HepG2 (cell line): Measurements from ENCODE around the gene SLC4A2. TPM values are rescaled to one million over a fixed set of nuclear protein-coding genes. Genes with fewer than 3 reads are reported as not detected.

ENCODE experiments used
- ATAC-seq: fragments of 200-7000 bp; cut with Tn5 transposase; 3 replicates; pipeline ENCODE4 v1.9.1; 2020; ENCODE audit warnings: mild to moderate bottlenecking, moderate library complexity
- BruUV-seq: library from RNA; stranded (reverse); fragments of 400-500 nt; replicated peaks from 2 replicates; lab custom pipeline; 2021; lab: Mats Ljungman, UMichigan
- CTCF ChIA-PET: fragments of 300-600 bp; formaldehyde crosslinking; extraction: SDS; loops from one replicate; lab custom pipeline; 2021; ENCODE audit warnings: low total read pairs, inconsistent platforms, low intra/inter-chr PET ratio; lab: Yijun Ruan, JAX
- POLR2A ChIA-PET: fragments of 350-600 bp; sonication (Branson Sonifier 250); formaldehyde crosslinking; loops from one replicate; lab custom pipeline; 2020; ENCODE audit warnings: antibody characterized with exemption, inconsistent platforms; lab: Yijun Ruan, JAX
- DNase-seq: peaks from one replicate; pipeline ENCODE4 v3.0.0-alpha.2; 2015; ENCODE audit warnings: low spot score
- FAIRE-seq: peaks from 3 replicates; lab custom pipeline; 2011; peaks lifted over from hg19 to GRCh38; lab: Jason Lieb, UNC
- H2AFZ ChIP-seq: one replicate; pipeline ENCODE4 v1.6.1; 2011; ENCODE audit warnings: low read length, inconsistent platforms
- H3K27ac ChIP-seq: fragments of 300-600 bp; 3 replicates; pipeline ENCODE4 v1.8.0; 2011; ENCODE audit warnings: mixed run types, mild to moderate bottlenecking, mixed read lengths, low read length, inconsistent platforms; ENCODE audit not compliant: insufficient read depth; ENCODE audit errors: extremely low read length
- H3K27me3 ChIP-seq, 2 experiments: fragments of 200-600 bp in 1 of 2; 2 replicates in 1 of 2; 3 replicates in 1 of 2; pipeline versions ENCODE4 v1.6.0 to v1.8.0; 2011; ENCODE audit warnings: low read length in 2 of 2, mild to moderate bottlenecking in 2 of 2, moderate library complexity in 2 of 2, inconsistent platforms in 1 of 2; ENCODE audit not compliant: insufficient read depth in 2 of 2, control insufficient read depth in 1 of 2
- H3K36me3 ChIP-seq, 2 experiments: fragments of 200-600 bp in 1 of 2; replicated peaks in 1 of 2; 2 replicates in 1 of 2; 3 replicates in 1 of 2; pipeline versions ENCODE4 v1.5.1 to v1.8.0; 2011; ENCODE audit warnings: low read length in 2 of 2, inconsistent platforms in 1 of 2; ENCODE audit not compliant: insufficient read depth in 2 of 2, control insufficient read depth in 1 of 2
- H3K4me1 ChIP-seq: 2 replicates; pipeline ENCODE4 v1.5.1; 2012; ENCODE audit warnings: low read length, inconsistent platforms; ENCODE audit not compliant: insufficient read depth
- H3K4me2 ChIP-seq: 2 replicates; pipeline ENCODE4 v1.6.0; 2011; ENCODE audit warnings: low read depth, low read length, inconsistent platforms
- H3K4me3 ChIP-seq, 3 experiments: fragments of 200-600 bp in 1 of 3; sonication (generic), shearing (Covaris generic) in 1 of 3; replicated peaks in 1 of 3; 2 replicates each; pipeline ENCODE4 v1.5.1; 2011 to 2016; ENCODE audit warnings: low read length in 3 of 3, inconsistent platforms in 2 of 3, low read depth in 2 of 3, mild to moderate bottlenecking in 2 of 3, control low read depth in 1 of 3, mixed read lengths in 1 of 3; ENCODE audit not compliant: insufficient read depth in 1 of 3
- H3K79me2 ChIP-seq: one replicate; pipeline ENCODE4 v1.6.1; 2011; ENCODE audit warnings: low read length, inconsistent platforms; ENCODE audit not compliant: insufficient read depth
- H3K9ac ChIP-seq: 2 replicates; pipeline ENCODE4 v1.6.0; 2011; ENCODE audit warnings: mild to moderate bottlenecking, low read depth, low read length, inconsistent platforms; ENCODE audit not compliant: insufficient read depth
- H3K9me3 ChIP-seq: 2 replicates; pipeline ENCODE4 v1.5.1; 2012; ENCODE audit warnings: mild to moderate bottlenecking, low read length
- H4K20me1 ChIP-seq: 2 replicates; pipeline ENCODE4 v1.6.0; 2011; ENCODE audit warnings: inconsistent platforms, mild to moderate bottlenecking, low read length, moderate library complexity; ENCODE audit not compliant: insufficient read depth
- AGO1 ChIP-seq: fragments of 200-400 bp; formaldehyde crosslinking; IDR thresholded peaks from 2 replicates; pipeline ENCODE4 v1.6.1; 2017; ENCODE audit warnings: mild to moderate bottlenecking, low read depth, low read length, moderate library complexity; ENCODE audit not compliant: poor library complexity, severe bottlenecking
- CREBL2 ChIP-seq: sonication (generic); formaldehyde crosslinking; IDR thresholded peaks from 2 replicates; pipeline ENCODE4 v1.8.1; 2023; ENCODE audit warnings: missing genetic modification reagents, mild to moderate bottlenecking, borderline replicate concordance
- GTF2F1 ChIP-seq: fragments of 150-350 bp; IDR thresholded peaks from 2 replicates; pipeline ENCODE4 v1.6.1; 2014; ENCODE audit warnings: low read length
- RNF2 ChIP-seq: fragments of 450-650 bp; conservative IDR thresholded peaks from 2 replicates; pipeline ENCODE4 v1.6.1; 2016; ENCODE audit warnings: low read depth
- SRSF1 ChIP-seq: fragments of 200-400 bp; formaldehyde crosslinking; optimal IDR thresholded peaks from 2 replicates; pipeline ENCODE3; 2017; ENCODE audit warnings: mild to moderate bottlenecking, low read depth, low read length, moderate library complexity
- ZBTB38 ChIP-seq: sonication (generic); formaldehyde crosslinking; IDR thresholded peaks from 2 replicates; pipeline ENCODE4 v1.5.1; 2020; ENCODE audit warnings: mild to moderate bottlenecking, missing genetic modification reagents
- ZIK1 ChIP-seq: sonication (generic); formaldehyde crosslinking; IDR thresholded peaks from 2 replicates; pipeline ENCODE4 v1.5.0; 2020; ENCODE audit warnings: mild to moderate bottlenecking, low read depth, missing genetic modification reagents, borderline replicate concordance
- ZNF225 ChIP-seq: sonication (generic); formaldehyde crosslinking; IDR thresholded peaks from 2 replicates; pipeline ENCODE4 v1.4.0; 2020; ENCODE audit warnings: mild to moderate bottlenecking, missing genetic modification reagents
- ZNF251 ChIP-seq: sonication (generic); formaldehyde crosslinking; IDR thresholded peaks from 2 replicates; pipeline ENCODE4 v1.9.0; 2021; ENCODE audit warnings: mild to moderate bottlenecking, missing genetic modification reagents
- ZNF274 ChIP-seq: sonication (generic); formaldehyde crosslinking; IDR thresholded peaks from 2 replicates; pipeline ENCODE4 v1.5.1; 2020; ENCODE audit warnings: mild to moderate bottlenecking, missing genetic modification reagents
- ZNF720 ChIP-seq: sonication (generic); formaldehyde crosslinking; IDR thresholded peaks from 2 replicates; pipeline ENCODE4 v1.4.0; 2020; ENCODE audit warnings: missing genetic modification reagents
- ZNF768 ChIP-seq: sonication (generic); formaldehyde crosslinking; IDR thresholded peaks from 2 replicates; pipeline ENCODE4 v1.4.0; 2020; ENCODE audit warnings: missing genetic modification reagents
- ZNF788 ChIP-seq: sonication (generic); formaldehyde crosslinking; IDR thresholded peaks from 2 replicates; pipeline ENCODE4 v1.5.0; 2020; ENCODE audit warnings: mild to moderate bottlenecking, missing genetic modification reagents, borderline replicate concordance
- WGBS: methylation state at CpG from one replicate; pipeline ENCODE4 v1.1.6; 2017; ENCODE audit warnings: low lambda C conversion rate; 5-methylcytosine and 5-hydroxymethylcytosine counted together
- in situ Hi-C: cut with HindIII; loops from 2 replicates; pipeline ENCODE4 v1.10.0; 2017; ENCODE audit warnings: low pct_unique_long_range_greater_than_20kb; ENCODE audit not compliant: extremely low pct_ligation_motif_present
- intact Hi-C: fragments of 100-400 bp; cut with micrococcal nuclease; formaldehyde crosslinking; loops from one replicate; pipeline ENCODE4 v1.10.0; 2022; ENCODE audit not compliant: unreplicated experiment
- polyA plus RNA-seq, 8 experiments: library from polyadenylated mRNA; depleted of rRNA in 3 of 8; stranded (reverse) in 7 of 8; unstranded in 1 of 8; fragments of >200 nt; fragmentation: Illumina TruSeq in 4 of 8; extraction: Trizol in 4 of 8; gene quantifications; 2 replicates each; pipeline versions ENCODE4 v1.2.1 to v1.2.3, GENCODE V29; 2011 to 2016; ENCODE audit warnings: low read depth in 4 of 8, missing spikeins in 1 of 8, mixed read lengths in 1 of 8; ENCODE audit not compliant: insufficient read depth in 1 of 8
- total RNA-seq, 5 experiments: library from RNA; depleted of rRNA; stranded (reverse); fragments of >200 nt; fragmentation: Illumina TruSeq; extraction: Trizol; gene quantifications; 2 replicates each; pipeline ENCODE4 v1.2.3, GENCODE V29; 2016; ENCODE audit warnings: low read depth in 1 of 5
- TF ChIP-seq, protein P1 (sequence below): sonication (generic); formaldehyde crosslinking; IDR thresholded peaks from 2 replicates; pipeline ENCODE4 v1.4.0; 2020; ENCODE audit warnings: missing genetic modification reagents, borderline replicate concordance
- TF ChIP-seq, protein P2 (sequence below): IDR thresholded peaks from 2 replicates; pipeline ENCODE4 v1.6.1; 2012; ENCODE audit warnings: low read length, improper control_type of control experiment

Gene SLC4A2
- total and polyA plus RNA-seq, 2 of the 13 experiments (the other 11 are each of a cell fraction or from before 2014, with no cell fraction given) = 51.9 to 73.4 TPM

DNA sequence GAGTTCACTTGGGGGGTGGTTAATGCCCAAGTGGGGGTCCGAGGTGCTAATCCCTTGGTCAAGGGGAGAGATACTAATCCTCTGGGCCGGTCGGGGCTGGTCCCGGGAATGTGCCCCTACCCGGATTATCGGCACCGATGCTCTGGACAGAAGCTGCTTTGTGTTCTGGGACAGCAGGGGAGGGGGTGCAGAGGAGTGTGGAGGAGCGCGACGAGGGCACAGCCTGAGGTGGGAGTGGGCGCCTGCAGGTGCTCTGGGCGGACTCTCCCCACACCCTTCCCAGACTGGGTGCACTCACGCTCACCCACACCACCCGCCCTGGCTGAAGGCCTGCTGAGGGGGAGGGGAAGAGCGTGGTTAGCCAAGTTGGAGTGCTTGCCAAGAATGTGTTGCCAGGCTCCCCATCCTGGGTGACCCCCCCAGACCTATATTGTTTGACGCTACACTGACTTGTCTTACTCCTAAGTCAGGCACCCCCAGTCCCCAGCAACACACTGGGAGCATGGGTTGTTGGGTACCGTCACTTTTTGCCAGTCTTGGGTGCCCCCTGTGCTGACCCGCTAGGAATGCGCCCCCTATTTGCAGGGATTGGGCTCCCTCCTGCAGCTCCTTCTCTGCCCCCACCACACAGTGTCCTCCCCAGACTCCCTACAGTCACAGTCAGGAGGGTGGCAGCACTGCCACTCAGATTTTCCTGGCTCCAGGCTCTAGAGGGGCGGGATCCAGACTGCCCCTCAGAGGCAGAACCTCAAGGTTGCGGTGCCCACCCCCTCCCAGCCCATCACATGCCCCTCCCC lies 1.2 kb downstream of the SLC4A2 start (continued):
- TF ChIP-seq, protein P1, sequence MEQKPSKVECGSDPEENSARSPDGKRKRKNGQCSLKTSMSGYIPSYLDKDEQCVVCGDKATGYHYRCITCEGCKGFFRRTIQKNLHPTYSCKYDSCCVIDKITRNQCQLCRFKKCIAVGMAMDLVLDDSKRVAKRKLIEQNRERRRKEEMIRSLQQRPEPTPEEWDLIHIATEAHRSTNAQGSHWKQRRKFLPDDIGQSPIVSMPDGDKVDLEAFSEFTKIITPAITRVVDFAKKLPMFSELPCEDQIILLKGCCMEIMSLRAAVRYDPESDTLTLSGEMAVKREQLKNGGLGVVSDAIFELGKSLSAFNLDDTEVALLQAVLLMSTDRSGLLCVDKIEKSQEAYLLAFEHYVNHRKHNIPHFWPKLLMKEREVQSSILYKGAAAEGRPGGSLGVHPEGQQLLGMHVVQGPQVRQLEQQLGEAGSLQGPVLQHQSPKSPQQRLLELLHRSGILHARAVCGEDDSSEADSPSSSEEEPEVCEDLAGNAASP (CRISPR knock-in tag) = no peak

DNA sequence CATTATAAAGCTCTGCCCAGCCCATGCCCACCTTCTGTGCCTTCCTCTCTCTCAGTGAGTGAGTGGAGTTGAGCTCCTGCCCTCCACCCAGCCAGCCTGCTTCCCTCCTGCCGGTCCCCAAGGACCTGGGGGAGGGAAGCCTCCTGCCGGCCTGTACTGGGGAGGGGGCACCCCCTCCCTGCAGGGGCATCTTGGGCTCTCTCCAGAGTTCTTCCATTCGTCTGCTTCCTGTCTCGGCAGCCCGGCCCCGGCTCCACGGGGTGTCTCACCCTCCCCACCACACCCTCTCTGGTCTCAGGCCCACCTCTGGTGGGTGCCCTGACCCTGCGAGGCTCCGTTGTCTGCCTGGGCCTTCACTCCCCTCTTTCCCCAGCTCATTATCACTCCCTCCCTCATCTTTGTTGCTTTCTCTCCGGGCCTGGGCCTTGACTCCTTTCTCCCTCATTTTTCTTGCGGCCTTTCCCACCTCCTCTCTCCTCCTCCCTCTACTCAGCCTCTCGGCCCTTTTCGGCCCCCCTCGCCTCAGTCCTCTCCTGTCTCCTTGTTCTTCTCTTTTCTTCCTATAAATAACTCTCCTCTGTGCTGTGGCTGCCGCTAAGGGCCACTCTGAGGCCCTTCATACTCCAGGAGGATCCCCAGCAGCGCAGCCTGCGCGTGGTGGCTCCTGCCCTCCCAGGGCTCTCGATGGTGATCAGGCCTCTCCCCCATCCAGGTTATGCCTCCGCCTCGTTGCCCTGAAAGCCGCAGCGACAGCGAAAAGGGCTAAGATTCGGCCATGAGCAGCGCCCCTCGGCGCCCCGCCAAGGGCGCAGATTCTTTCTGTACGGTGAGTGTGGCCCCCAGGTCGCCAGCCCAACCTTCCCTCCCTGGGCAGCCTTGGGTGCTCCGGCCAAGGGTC lies 2.1 kb downstream of the SLC4A2 start:
- peaks cover 54% of the 10 kb centered on the region for H3K4me1 ChIP-seq
- peaks cover 3 to 22% of the 10 kb centered on the region in 2 experiments; a peak in 4 of 5 replicates for H3K36me3 ChIP-seq
- 54% methylated on average over 31 of the region's 33 CpGs for WGBS
- H3K4me2 ChIP-seq = peak overlapping the region; percentile 98
- no TSS peak for BruUV-seq
- H3K27ac ChIP-seq = peak overlapping the region; percentile 86
- no peaks in the 10 kb centered on the region for H3K9me3 ChIP-seq
- in situ Hi-C loops = no loop called here
- no peak overlapping the region for H2AFZ ChIP-seq
- H3K79me2 ChIP-seq = peaks cover 16% of the 10 kb centered on the region
- intact Hi-C loops = loop anchor here (1.0 kb wide), 1 partner anchor 19 kb away; the partner anchor contains the start of gene FASTK
- TF ChIP-seq ZBTB38 (CRISPR knock-in tag) = 0 out of 2 replicates have a peak, but pooled peaks have one; percentile 7
- TF ChIP-seq GTF2F1 = no peak
- peak; percentile 13 for TF ChIP-seq SRSF1
- 0 out of 2 replicates have a peak, but pooled peaks have one; percentile 4 for TF ChIP-seq ZNF788 (CRISPR knock-in tag)
- TF ChIP-seq, protein P2, sequence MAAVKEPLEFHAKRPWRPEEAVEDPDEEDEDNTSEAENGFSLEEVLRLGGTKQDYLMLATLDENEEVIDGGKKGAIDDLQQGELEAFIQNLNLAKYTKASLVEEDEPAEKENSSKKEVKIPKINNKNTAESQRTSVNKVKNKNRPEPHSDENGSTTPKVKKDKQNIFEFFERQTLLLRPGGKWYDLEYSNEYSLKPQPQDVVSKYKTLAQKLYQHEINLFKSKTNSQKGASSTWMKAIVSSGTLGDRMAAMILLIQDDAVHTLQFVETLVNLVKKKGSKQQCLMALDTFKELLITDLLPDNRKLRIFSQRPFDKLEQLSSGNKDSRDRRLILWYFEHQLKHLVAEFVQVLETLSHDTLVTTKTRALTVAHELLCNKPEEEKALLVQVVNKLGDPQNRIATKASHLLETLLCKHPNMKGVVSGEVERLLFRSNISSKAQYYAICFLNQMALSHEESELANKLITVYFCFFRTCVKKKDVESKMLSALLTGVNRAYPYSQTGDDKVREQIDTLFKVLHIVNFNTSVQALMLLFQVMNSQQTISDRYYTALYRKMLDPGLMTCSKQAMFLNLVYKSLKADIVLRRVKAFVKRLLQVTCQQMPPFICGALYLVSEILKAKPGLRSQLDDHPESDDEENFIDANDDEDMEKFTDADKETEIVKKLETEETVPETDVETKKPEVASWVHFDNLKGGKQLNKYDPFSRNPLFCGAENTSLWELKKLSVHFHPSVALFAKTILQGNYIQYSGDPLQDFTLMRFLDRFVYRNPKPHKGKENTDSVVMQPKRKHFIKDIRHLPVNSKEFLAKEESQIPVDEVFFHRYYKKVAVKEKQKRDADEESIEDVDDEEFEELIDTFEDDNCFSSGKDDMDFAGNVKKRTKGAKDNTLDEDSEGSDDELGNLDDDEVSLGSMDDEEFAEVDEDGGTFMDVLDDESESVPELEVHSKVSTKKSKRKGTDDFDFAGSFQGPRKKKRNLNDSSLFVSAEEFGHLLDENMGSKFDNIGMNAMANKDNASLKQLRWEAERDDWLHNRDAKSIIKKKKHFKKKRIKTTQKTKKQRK = no peak
- 0 out of 2 replicates have a peak, but pooled peaks have one; percentile 15 for TF ChIP-seq ZNF274 (CRISPR knock-in tag)
- 0 out of 2 replicates have a peak, but pooled peaks have one; percentile 22 for TF ChIP-seq CREBL2
- no peak for TF ChIP-seq ZNF251 (CRISPR knock-in tag)
- no peak for TF ChIP-seq RNF2
- TF ChIP-seq ZNF225 = 0 out of 2 replicates have a peak, but pooled peaks have one; percentile 25
- TF ChIP-seq ZIK1 (CRISPR knock-in tag) = no peak
- TF ChIP-seq ZNF720 = no peak
- peak; percentile 0 for TF ChIP-seq AGO1
- TF ChIP-seq ZNF768 (CRISPR knock-in tag) = peak; percentile 72; the same call in 1 of the 2 replicates
- TF ChIP-seq, all 625 proteins: peak for 8
- peak overlapping the region; percentile 69 to 92 (median 90) for H3K4me3 ChIP-seq
- ChIA-PET POLR2A (interaction anchor here (0.7 to 4.4 kb wide), 15 partner anchors 11 to 166 kb away, joined by 3 to 144 read pairs (median 8); partner anchors contain the start of genes ABCB8, ABCF2, AGAP3 and FASTK), CTCF (no interaction called here)
- no peaks in the 10 kb centered on the region; a peak in 1 of 5 replicates for H3K27me3 ChIP-seq
- FAIRE-seq (no peak), DNase-seq (no peak), ATAC-seq (no peak)
- H4K20me1 ChIP-seq = peaks cover 4% of the 10 kb centered on the region; the same call in 1 of the 2 replicates
- peak overlapping the region; percentile 47 for H3K9ac ChIP-seq
